Measurements from ENCODE around the gene CCDC70. TPM values are rescaled to one million over a fixed set of nuclear protein-coding genes. Genes with fewer than 3 reads are reported as not detected.

The CCDC70 gene
- total RNA-seq, 1 donor from 2014 or later: not detected

DNA sequence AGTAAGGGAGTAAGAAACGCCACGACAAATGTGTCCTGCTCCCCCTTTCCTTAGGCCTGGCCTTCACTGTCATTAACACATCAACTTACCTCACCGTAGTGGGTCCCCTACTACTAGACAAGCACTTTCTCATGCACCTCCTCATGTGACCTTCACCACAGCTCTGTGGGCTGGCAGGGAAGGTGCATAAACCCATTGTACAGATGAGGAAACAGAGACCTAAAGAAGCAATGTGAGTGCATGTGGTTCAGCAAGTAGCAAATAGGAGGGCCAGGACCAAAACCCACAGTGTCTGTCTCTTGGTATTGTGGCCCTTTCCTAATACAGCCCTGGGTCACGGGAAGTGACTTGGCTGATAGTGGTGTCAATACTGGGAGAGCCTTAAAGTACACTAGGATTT, 5.3 kb downstream of the CCDC70 start:
- Histone ChIP-seq H3K4me3 (ENCODE audit: low read depth, low read length) (no peak overlapping the region), H3K27me3 (ENCODE audit: control insufficient read depth, insufficient read depth, low read length) (no peaks in the 10 kb centered on the region), H3K36me3 (ENCODE audit: control insufficient read depth, insufficient read depth, low read length) (no peaks in the 10 kb centered on the region)
- TF ChIP-seq CTCF (IDR thresholded peaks at IDR 0.05; ENCODE audit: insufficient read depth, low read length, poor library complexity, severe bottlenecking): no peak
- no peak for DNase-seq (ENCODE audit: low read depth)

DNA sequence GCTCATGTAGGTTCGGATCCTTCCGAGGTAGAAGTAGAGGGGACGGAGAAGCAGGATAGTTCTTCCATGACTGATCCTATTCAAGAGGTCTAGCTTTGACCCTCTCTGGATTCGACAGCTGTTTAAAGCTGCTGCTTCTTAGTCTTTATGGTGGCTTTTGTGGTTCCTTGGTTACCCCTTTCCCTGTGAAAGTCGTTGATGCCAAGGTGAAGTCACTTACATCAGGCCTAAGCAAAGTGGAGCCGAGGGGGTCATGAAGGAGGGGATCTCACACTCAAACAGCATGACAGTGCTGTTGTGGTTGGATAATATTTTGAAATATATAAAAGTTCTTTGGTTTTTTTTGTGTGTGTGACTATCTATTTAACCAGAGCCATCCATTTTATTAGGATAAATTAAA, 8.1 kb downstream of the CCDC70 start:
- DNase-seq (ENCODE audit: low read depth): no peak
- no peaks in the 10 kb centered on the region for H3K36me3 ChIP-seq (ENCODE audit: control insufficient read depth, insufficient read depth, low read length)
- TF ChIP-seq CTCF (IDR thresholded peaks at IDR 0.05; ENCODE audit: insufficient read depth, low read length, poor library complexity, severe bottlenecking): no peak
- no peaks in the 10 kb centered on the region for H3K27me3 ChIP-seq (ENCODE audit: control insufficient read depth, insufficient read depth, low read length)
- no peak overlapping the region for H3K4me3 ChIP-seq (ENCODE audit: low read depth, low read length)

GRCh38 chr13:51870616-51871015, 8.8 kb downstream of the CCDC70 start:
- no peaks in the 10 kb centered on the region for H3K36me3 ChIP-seq (ENCODE audit: control insufficient read depth, insufficient read depth, low read length)
- no peak overlapping the region for H3K4me3 ChIP-seq (ENCODE audit: low read depth, low read length)
- DNase-seq (ENCODE audit: low read depth): no peak
- TF ChIP-seq CTCF (IDR thresholded peaks at IDR 0.05; ENCODE audit: insufficient read depth, low read length, poor library complexity, severe bottlenecking): no peak
- no peaks in the 10 kb centered on the region for H3K27me3 ChIP-seq (ENCODE audit: control insufficient read depth, insufficient read depth, low read length)

DNA sequence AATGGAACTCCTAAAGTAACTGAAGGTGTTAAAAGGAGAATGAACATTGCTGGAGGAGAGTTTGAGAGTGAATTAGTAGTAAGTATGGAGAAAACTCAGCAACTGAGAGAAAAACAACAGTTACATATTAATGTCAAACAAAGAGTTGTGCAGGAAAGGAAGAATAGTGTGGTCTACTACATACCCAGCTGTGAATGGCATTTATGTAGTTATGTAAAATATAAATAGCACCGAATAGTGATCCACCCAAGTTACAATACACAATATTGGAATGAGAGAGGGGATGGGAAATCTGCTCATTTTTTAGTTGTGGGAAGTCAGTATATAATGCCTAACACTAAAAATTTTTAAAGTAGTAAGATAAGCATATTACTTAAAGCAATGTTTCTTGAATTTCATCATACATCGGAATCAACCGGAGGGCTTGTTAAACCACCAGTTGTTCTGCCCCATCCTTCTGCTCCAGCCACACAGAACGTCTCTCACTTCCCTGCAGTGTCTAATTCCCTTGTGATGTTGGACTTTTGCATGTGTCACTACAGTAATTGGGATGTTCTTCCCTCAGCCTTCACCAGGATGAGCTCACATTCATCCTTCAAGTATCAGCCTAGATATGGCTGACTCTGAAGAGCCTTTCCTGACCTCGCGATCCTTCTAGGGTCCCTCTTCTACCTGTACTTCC, 11.5 kb downstream of the CCDC70 start:
- Histone ChIP-seq H3K4me3 (ENCODE audit: low read depth, low read length) (no peak overlapping the region), H3K27me3 (ENCODE audit: control insufficient read depth, insufficient read depth, low read length) (no peaks in the 10 kb centered on the region), H3K36me3 (ENCODE audit: control insufficient read depth, insufficient read depth, low read length) (no peaks in the 10 kb centered on the region)
- TF ChIP-seq CTCF (IDR thresholded peaks at IDR 0.05; ENCODE audit: insufficient read depth, low read length, poor library complexity, severe bottlenecking): no peak
- DNase-seq (ENCODE audit: low read depth): no peak

DNA sequence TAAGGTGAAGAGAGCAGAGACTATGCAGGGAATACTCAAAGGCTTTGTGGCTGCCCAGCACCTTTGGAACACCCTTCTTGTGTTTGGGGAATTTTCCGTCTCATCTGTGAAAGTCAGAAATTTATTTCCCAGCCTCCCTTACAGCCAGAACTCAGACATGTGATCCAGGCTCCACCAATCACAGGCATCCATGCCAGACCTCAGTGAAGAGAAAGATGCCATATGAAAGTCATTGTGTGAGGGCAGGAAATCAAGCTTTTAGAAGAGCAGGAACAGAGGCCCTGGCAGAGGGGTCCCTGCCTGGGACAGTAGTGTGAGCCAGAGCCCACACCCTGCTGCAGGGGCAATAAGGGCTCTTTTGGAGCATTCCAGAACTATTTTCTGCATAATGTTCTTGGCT, 12.1 kb downstream of the CCDC70 start:
- no peak for TF ChIP-seq CTCF (IDR thresholded peaks at IDR 0.05; ENCODE audit: insufficient read depth, low read length, poor library complexity, severe bottlenecking)

GRCh38 chr13:51874651-51875050, 12.9 kb downstream of the CCDC70 start:
- no peak overlapping the region for H3K4me3 ChIP-seq (ENCODE audit: low read depth, low read length)
- TF ChIP-seq CTCF (IDR thresholded peaks at IDR 0.05; ENCODE audit: insufficient read depth, low read length, poor library complexity, severe bottlenecking): no peak
- DNase-seq (ENCODE audit: low read depth): no peak
- H3K27me3 ChIP-seq (ENCODE audit: control insufficient read depth, insufficient read depth, low read length): no peaks in the 10 kb centered on the region
- no peaks in the 10 kb centered on the region for H3K36me3 ChIP-seq (ENCODE audit: control insufficient read depth, insufficient read depth, low read length)

More for the DNA sequence above, 12.1 kb downstream of the CCDC70 start:
- DNase-seq (ENCODE audit: low read depth): no peak
- Histone ChIP-seq H3K27me3 (ENCODE audit: control insufficient read depth, insufficient read depth, low read length) (no peaks in the 10 kb centered on the region), H3K36me3 (ENCODE audit: control insufficient read depth, insufficient read depth, low read length) (no peaks in the 10 kb centered on the region), H3K4me3 (ENCODE audit: low read depth, low read length) (no peak overlapping the region)
